Measurements from ENCODE around the gene KCNIP4.

KCNIP4 gene

GRCh38 chr4:21887481-21887880, 61.1 kb downstream of the KCNIP4 start:
- no peaks in the 10 kb centered on the region for H3K36me3 ChIP-seq (ENCODE audit: low read depth)
- H3K27me3 ChIP-seq (ENCODE audit: insufficient read depth, poor library complexity, severe bottlenecking): no peaks in the 10 kb centered on the region
- no peak overlapping the region for H3K4me3 ChIP-seq (ENCODE audit: severe bottlenecking)
- DNase-seq (ENCODE audit: low spot score) (no peak), ATAC-seq (ENCODE audit: low read depth) (no peak)
- peak overlapping the region; percentile 45 for H3K27ac ChIP-seq (ENCODE audit: poor library complexity, severe bottlenecking)
- peaks cover 20% of the 10 kb centered on the region for H3K4me1 ChIP-seq (ENCODE audit: insufficient read depth, poor library complexity, severe bottlenecking)
- TF ChIP-seq CTCF (IDR thresholded peaks at IDR 0.05; ENCODE audit: poor library complexity, severe bottlenecking): no peak
- H3K9me3 ChIP-seq (ENCODE audit: severe bottlenecking): no peaks in the 10 kb centered on the region

- no peak for TF ChIP-seq CTCF (IDR thresholded peaks at IDR 0.05; ENCODE audit: poor library complexity, severe bottlenecking)
- H3K4me3 ChIP-seq (ENCODE audit: severe bottlenecking): no peak overlapping the region
- DNase-seq (ENCODE audit: low spot score) (no peak), ATAC-seq (ENCODE audit: low read depth) (no peak)
- H3K36me3 ChIP-seq (ENCODE audit: low read depth): no peaks in the 10 kb centered on the region
- H3K27ac ChIP-seq (ENCODE audit: poor library complexity, severe bottlenecking): no peak overlapping the region
- peaks cover 20% of the 10 kb centered on the region for H3K4me1 ChIP-seq (ENCODE audit: insufficient read depth, poor library complexity, severe bottlenecking)
- H3K27me3 ChIP-seq (ENCODE audit: insufficient read depth, poor library complexity, severe bottlenecking): no peaks in the 10 kb centered on the region
- no peaks in the 10 kb centered on the region for H3K9me3 ChIP-seq (ENCODE audit: severe bottlenecking)
Observed at GRCh38 chr4:21885770-21886169, 62.8 kb downstream of the KCNIP4 start.

GRCh38 chr4:21885241-21885640, 63.3 kb downstream of the KCNIP4 start:
- TF ChIP-seq CTCF (IDR thresholded peaks at IDR 0.05; ENCODE audit: poor library complexity, severe bottlenecking): no peak
- no peaks in the 10 kb centered on the region for H3K9me3 ChIP-seq (ENCODE audit: severe bottlenecking)
- H3K27ac ChIP-seq (ENCODE audit: poor library complexity, severe bottlenecking): no peak overlapping the region
- peaks cover 20% of the 10 kb centered on the region for H3K4me1 ChIP-seq (ENCODE audit: insufficient read depth, poor library complexity, severe bottlenecking)
- no peak for DNase-seq (ENCODE audit: low spot score)
- no peaks in the 10 kb centered on the region for H3K36me3 ChIP-seq (ENCODE audit: low read depth)
- peak; percentile 17; the same call in 1 of the 3 replicates for ATAC-seq (ENCODE audit: low read depth)
- H3K4me3 ChIP-seq (ENCODE audit: severe bottlenecking): no peak overlapping the region
- H3K27me3 ChIP-seq (ENCODE audit: insufficient read depth, poor library complexity, severe bottlenecking): no peaks in the 10 kb centered on the region

GRCh38 chr4:21884615-21885014, 64.0 kb downstream of the KCNIP4 start:
- DNase-seq (ENCODE audit: low spot score): no peak
- TF ChIP-seq CTCF (IDR thresholded peaks at IDR 0.05; ENCODE audit: poor library complexity, severe bottlenecking): no peak

GRCh38 chr4:21882051-21882839, 66.3 kb downstream of the KCNIP4 start:
- no peaks in the 10 kb centered on the region for H3K27me3 ChIP-seq (ENCODE audit: insufficient read depth, poor library complexity, severe bottlenecking)
- no peak for TF ChIP-seq CTCF (IDR thresholded peaks at IDR 0.05; ENCODE audit: poor library complexity, severe bottlenecking)
- DNase-seq (ENCODE audit: low spot score): no peak
- H3K9me3 ChIP-seq (ENCODE audit: severe bottlenecking): no peaks in the 10 kb centered on the region
- no peak for ATAC-seq (ENCODE audit: low read depth)
- no peak overlapping the region for H3K4me3 ChIP-seq (ENCODE audit: severe bottlenecking)
- no peaks in the 10 kb centered on the region for H3K36me3 ChIP-seq (ENCODE audit: low read depth)
- no peak overlapping the region for H3K27ac ChIP-seq (ENCODE audit: poor library complexity, severe bottlenecking)
- peaks cover 7% of the 10 kb centered on the region for H3K4me1 ChIP-seq (ENCODE audit: insufficient read depth, poor library complexity, severe bottlenecking)

More at GRCh38 chr4:21884615-21885014, 64.0 kb downstream of the KCNIP4 start:
- H3K9me3 ChIP-seq (ENCODE audit: severe bottlenecking): no peaks in the 10 kb centered on the region
- ATAC-seq (ENCODE audit: low read depth): no peak
- H3K27me3 ChIP-seq (ENCODE audit: insufficient read depth, poor library complexity, severe bottlenecking): no peaks in the 10 kb centered on the region
- H3K27ac ChIP-seq (ENCODE audit: poor library complexity, severe bottlenecking): no peak overlapping the region
- H3K4me3 ChIP-seq (ENCODE audit: severe bottlenecking): no peak overlapping the region
- H3K36me3 ChIP-seq (ENCODE audit: low read depth): no peaks in the 10 kb centered on the region
- peaks cover 20% of the 10 kb centered on the region for H3K4me1 ChIP-seq (ENCODE audit: insufficient read depth, poor library complexity, severe bottlenecking)
